GM23338 (cell line): ENCODE data around the gene GAK. TPM values are rescaled to one million over a fixed set of nuclear protein-coding genes. Genes with fewer than 3 reads are reported as not detected.

ENCODE experiments used
- ATAC-seq: fragments of 200-7000 bp; cut with Tn5 transposase; 3 replicates; pipeline ENCODE4 v1.9.1; 2020
- DNase-seq: peaks from one replicate; pipeline ENCODE4 v3.0.0-alpha.2; 2015; ENCODE audit warnings: low spot score
- H2AFZ ChIP-seq: fragments of 200-600 bp; sonication (generic); 2 replicates; pipeline ENCODE4 v1.8.0; 2016; ENCODE audit warnings: antibody characterized with exemption, mild to moderate bottlenecking, moderate library complexity
- H3F3A ChIP-seq: fragments of 200-600 bp; sonication (generic); replicated peaks from 2 replicates; pipeline ENCODE4 v1.8.0; 2017; ENCODE audit warnings: antibody characterized with exemption, mixed run types, low read depth
- H3K27ac ChIP-seq: fragments of 200-600 bp; sonication (generic); 2 replicates; pipeline ENCODE4 v1.6.1; 2016; ENCODE audit warnings: low read depth
- H3K27me3 ChIP-seq: fragments of 200-600 bp; sonication (generic); 2 replicates; pipeline ENCODE4 v1.8.0; 2016; ENCODE audit warnings: mild to moderate bottlenecking, mixed run types, moderate library complexity; ENCODE audit not compliant: insufficient read depth
- H3K36me3 ChIP-seq: fragments of 200-600 bp; sonication (generic); 2 replicates; pipeline ENCODE4 v1.8.0; 2016; ENCODE audit warnings: mild to moderate bottlenecking; ENCODE audit not compliant: insufficient read depth
- H3K4me1 ChIP-seq: fragments of 200-600 bp; sonication (generic); 2 replicates; pipeline ENCODE4 v1.8.0; 2016; ENCODE audit warnings: mild to moderate bottlenecking, moderate library complexity; ENCODE audit not compliant: insufficient read depth
- H3K4me2 ChIP-seq: fragments of 200-600 bp; sonication (generic); 2 replicates; pipeline ENCODE4 v1.7.1; 2017; ENCODE audit warnings: mixed run types
- H3K4me3 ChIP-seq: fragments of 200-600 bp; sonication (generic); 2 replicates; pipeline ENCODE4 v1.6.1; 2016; ENCODE audit warnings: mixed run types
- H3K79me2 ChIP-seq: fragments of 200-600 bp; sonication (generic); replicated peaks from 2 replicates; pipeline ENCODE4 v1.8.0; 2017; ENCODE audit warnings: mild to moderate bottlenecking; ENCODE audit not compliant: insufficient read depth
- H3K9me2 ChIP-seq: fragments of 200-600 bp; sonication (generic); 2 replicates; pipeline ENCODE4 v1.8.0; 2017; ENCODE audit not compliant: insufficient read depth
- H4K20me1 ChIP-seq: fragments of 200-600 bp; sonication (generic); replicated peaks from 2 replicates; pipeline ENCODE4 v1.8.0; 2017; ENCODE audit warnings: mild to moderate bottlenecking; ENCODE audit not compliant: insufficient read depth
- H3K27ac Mint-ChIP-seq: 2 replicates; pipeline ENCODE4 v1.8.0; 2020; ENCODE audit warnings: inconsistent platforms, mild to moderate bottlenecking, moderate library complexity, mixed read lengths
- H3K27me3 Mint-ChIP-seq: 3 replicates; pipeline ENCODE4 v1.8.0; 2022; ENCODE audit warnings: low read depth, mild to moderate bottlenecking, moderate library complexity, mixed read lengths, inconsistent platforms; ENCODE audit not compliant: insufficient read depth, poor library complexity
- H3K36me3 Mint-ChIP-seq: 3 replicates; pipeline ENCODE4 v1.8.0; 2021; ENCODE audit warnings: low read depth, mild to moderate bottlenecking, inconsistent platforms, moderate library complexity, mixed read lengths
- H3K4me1 Mint-ChIP-seq: 3 replicates; pipeline ENCODE4 v1.8.0; 2020; ENCODE audit warnings: mild to moderate bottlenecking, inconsistent platforms, mixed read lengths
- H3K4me3 Mint-ChIP-seq: 3 replicates; pipeline ENCODE4 v1.8.0; 2021; ENCODE audit warnings: moderate library complexity, mild to moderate bottlenecking, inconsistent platforms, mixed read lengths
- H3K9me3 Mint-ChIP-seq: 3 replicates; pipeline ENCODE4 v1.8.0; 2020; ENCODE audit warnings: moderate library complexity, mild to moderate bottlenecking, inconsistent platforms, mixed read lengths
- JUNB ChIP-seq: IDR thresholded peaks from one replicate; pipeline ENCODE4 v1.6.1; 2016; ENCODE audit warnings: antibody characterized with exemption; ENCODE audit not compliant: unreplicated experiment
- POLR2AphosphoS5 ChIP-seq: IDR thresholded peaks from 2 replicates; pipeline ENCODE4 v1.6.1; 2016; ENCODE audit warnings: antibody characterized with exemption, low read depth
- ZNF114 ChIP-seq: fragments of 250-450 bp; sonication (Bioruptor Pico); IDR thresholded peaks from 2 replicates; pipeline ENCODE4 v1.5.0; 2020; ENCODE audit warnings: mild to moderate bottlenecking, moderate library complexity
- ZNF331 ChIP-seq: fragments of 250-450 bp; sonication (Bioruptor Pico); IDR thresholded peaks from 2 replicates; pipeline ENCODE4 v1.5.0; 2020; ENCODE audit warnings: low read depth, mild to moderate bottlenecking, moderate library complexity
- polyA plus RNA-seq: library from polyadenylated mRNA; unstranded; fragments of >200 nt; fragmentation: Nextera tagmentation; extraction: Ambion mirVana; gene quantifications from 2 replicates; pipeline ENCODE4 v1.2.1, GENCODE V29; 2016
- total RNA-seq: library from RNA; depleted of rRNA; stranded (reverse); fragments of >200 nt; shearing (Covaris generic); gene quantifications from 2 replicates; pipeline ENCODE4 v1.2.3, GENCODE V29; 2014
- TF ChIP-seq, protein P1 (sequence below): IDR thresholded peaks from 2 replicates; pipeline ENCODE4 v1.6.1; 2016; ENCODE audit warnings: antibody characterized with exemption
- TF ChIP-seq, protein P2 (sequence below): fragments of 250-450 bp; sonication (Bioruptor Pico); IDR thresholded peaks from 2 replicates; pipeline ENCODE4 v1.5.0; 2020; ENCODE audit warnings: mild to moderate bottlenecking, moderate library complexity

Gene GAK
- total and polyA plus RNA-seq, 2 experiments from 2014 or later, result 48.5 to 124 TPM

- Histone ChIP-seq H3F3A (no peaks in the 10 kb centered on the region), H3K4me3 (no peak overlapping the region), H3K36me3 (no peaks in the 10 kb centered on the region), H3K4me1 (no peaks in the 10 kb centered on the region), H3K27ac (no peak overlapping the region), H4K20me1 (no peaks in the 10 kb centered on the region), H3K9me2 (no peaks in the 10 kb centered on the region), H3K79me2 (no peaks in the 10 kb centered on the region), H3K4me2 (no peak overlapping the region), H3K27me3 (peaks cover 27% of the 10 kb centered on the region; the same call in 1 of the 2 replicates), H2AFZ (peak overlapping the region; percentile 94)
- TF ChIP-seq, protein P1, sequence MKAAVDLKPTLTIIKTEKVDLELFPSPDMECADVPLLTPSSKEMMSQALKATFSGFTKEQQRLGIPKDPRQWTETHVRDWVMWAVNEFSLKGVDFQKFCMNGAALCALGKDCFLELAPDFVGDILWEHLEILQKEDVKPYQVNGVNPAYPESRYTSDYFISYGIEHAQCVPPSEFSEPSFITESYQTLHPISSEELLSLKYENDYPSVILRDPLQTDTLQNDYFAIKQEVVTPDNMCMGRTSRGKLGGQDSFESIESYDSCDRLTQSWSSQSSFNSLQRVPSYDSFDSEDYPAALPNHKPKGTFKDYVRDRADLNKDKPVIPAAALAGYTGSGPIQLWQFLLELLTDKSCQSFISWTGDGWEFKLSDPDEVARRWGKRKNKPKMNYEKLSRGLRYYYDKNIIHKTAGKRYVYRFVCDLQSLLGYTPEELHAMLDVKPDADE, result no peak
- TF ChIP-seq ZNF331, result no peak
- TF ChIP-seq ZNF114 (CRISPR knock-in tag), result no peak
- TF ChIP-seq, protein P2, sequence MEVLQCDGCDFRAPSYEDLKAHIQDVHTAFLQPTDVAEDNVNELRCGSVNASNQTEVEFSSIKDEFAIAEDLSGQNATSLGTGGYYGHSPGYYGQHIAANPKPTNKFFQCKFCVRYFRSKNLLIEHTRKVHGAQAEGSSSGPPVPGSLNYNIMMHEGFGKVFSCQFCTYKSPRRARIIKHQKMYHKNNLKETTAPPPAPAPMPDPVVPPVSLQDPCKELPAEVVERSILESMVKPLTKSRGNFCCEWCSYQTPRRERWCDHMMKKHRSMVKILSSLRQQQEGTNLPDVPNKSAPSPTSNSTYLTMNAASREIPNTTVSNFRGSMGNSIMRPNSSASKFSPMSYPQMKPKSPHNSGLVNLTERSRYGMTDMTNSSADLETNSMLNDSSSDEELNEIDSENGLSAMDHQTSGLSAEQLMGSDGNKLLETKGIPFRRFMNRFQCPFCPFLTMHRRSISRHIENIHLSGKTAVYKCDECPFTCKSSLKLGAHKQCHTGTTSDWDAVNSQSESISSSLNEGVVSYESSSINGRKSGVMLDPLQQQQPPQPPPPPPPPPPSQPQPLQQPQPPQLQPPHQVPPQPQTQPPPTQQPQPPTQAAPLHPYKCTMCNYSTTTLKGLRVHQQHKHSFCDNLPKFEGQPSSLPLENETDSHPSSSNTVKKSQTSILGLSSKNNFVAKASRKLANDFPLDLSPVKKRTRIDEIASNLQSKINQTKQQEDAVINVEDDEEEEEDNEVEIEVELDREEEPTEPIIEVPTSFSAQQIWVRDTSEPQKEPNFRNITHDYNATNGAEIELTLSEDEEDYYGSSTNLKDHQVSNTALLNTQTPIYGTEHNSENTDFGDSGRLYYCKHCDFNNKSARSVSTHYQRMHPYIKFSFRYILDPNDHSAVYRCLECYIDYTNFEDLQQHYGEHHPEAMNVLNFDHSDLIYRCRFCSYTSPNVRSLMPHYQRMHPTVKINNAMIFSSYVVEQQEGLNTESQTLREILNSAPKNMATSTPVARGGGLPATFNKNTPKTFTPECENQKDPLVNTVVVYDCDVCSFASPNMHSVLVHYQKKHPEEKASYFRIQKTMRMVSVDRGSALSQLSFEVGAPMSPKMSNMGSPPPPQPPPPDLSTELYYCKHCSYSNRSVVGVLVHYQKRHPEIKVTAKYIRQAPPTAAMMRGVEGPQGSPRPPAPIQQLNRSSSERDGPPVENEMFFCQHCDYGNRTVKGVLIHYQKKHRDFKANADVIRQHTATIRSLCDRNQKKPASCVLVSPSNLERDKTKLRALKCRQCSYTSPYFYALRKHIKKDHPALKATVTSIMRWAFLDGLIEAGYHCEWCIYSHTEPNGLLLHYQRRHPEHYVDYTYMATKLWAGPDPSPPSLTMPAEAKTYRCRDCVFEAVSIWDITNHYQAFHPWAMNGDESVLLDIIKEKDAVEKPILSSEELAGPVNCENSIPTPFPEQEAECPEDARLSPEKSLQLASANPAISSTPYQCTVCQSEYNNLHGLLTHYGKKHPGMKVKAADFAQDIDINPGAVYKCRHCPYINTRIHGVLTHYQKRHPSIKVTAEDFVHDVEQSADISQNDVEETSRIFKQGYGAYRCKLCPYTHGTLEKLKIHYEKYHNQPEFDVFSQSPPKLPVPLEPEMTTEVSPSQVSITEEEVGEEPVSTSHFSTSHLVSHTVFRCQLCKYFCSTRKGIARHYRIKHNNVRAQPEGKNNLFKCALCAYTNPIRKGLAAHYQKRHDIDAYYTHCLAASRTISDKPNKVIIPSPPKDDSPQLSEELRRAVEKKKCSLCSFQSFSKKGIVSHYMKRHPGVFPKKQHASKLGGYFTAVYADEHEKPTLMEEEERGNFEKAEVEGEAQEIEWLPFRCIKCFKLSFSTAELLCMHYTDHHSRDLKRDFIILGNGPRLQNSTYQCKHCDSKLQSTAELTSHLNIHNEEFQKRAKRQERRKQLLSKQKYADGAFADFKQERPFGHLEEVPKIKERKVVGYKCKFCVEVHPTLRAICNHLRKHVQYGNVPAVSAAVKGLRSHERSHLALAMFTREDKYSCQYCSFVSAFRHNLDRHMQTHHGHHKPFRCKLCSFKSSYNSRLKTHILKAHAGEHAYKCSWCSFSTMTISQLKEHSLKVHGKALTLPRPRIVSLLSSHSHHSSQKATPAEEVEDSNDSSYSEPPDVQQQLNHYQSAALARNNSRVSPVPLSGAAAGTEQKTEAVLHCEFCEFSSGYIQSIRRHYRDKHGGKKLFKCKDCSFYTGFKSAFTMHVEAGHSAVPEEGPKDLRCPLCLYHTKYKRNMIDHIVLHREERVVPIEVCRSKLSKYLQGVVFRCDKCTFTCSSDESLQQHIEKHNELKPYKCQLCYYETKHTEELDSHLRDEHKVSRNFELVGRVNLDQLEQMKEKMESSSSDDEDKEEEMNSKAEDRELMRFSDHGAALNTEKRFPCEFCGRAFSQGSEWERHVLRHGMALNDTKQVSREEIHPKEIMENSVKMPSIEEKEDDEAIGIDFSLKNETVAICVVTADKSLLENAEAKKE (CRISPR knock-in tag), result no peak
- no peak for TF ChIP-seq JUNB
- TF ChIP-seq POLR2AphosphoS5, result no peak
- ATAC-seq (no peak), DNase-seq (no peak)
- H3K4me1 Mint-ChIP-seq, result no peaks in the 10 kb centered on the region; the same call in 2 of the 3 replicates
- no peak overlapping the region for H3K27ac Mint-ChIP-seq
- no peaks in the 10 kb centered on the region for H3K36me3 Mint-ChIP-seq
- H3K4me3 Mint-ChIP-seq, result no peak overlapping the region
- H3K9me3 Mint-ChIP-seq, result peaks cover 10% of the 10 kb centered on the region; the same call in 2 of the 3 replicates
- peaks cover 8% of the 10 kb centered on the region for H3K27me3 Mint-ChIP-seq
Observed at GRCh38 chr4:804804-805203, 127.3 kb downstream of the GAK start.
